Mesendoderm (in vitro differentiated cells): ENCODE measurements around the gene GPR153.

ENCODE experiments used
- DNase-seq: peaks from one replicate; pipeline ENCODE4 v3.0.0; 2013
- H2AK5ac ChIP-seq: 2 replicates; pipeline ENCODE4 v1.6.1; 2013; ENCODE audit warnings: low read length, inconsistent platforms
- H2BK120ac ChIP-seq: 2 replicates; pipeline ENCODE4 v1.6.1; 2013; ENCODE audit warnings: low read depth, mild to moderate bottlenecking, low read length, moderate library complexity, mixed read lengths
- H2BK15ac ChIP-seq: replicated peaks from 2 replicates; pipeline ENCODE4 v1.6.1; 2013; ENCODE audit warnings: low read depth, mild to moderate bottlenecking, moderate library complexity
- H2BK5ac ChIP-seq: 2 replicates; pipeline ENCODE4 v1.6.1; 2013; ENCODE audit warnings: low read length, inconsistent platforms
- H3K18ac ChIP-seq: 2 replicates; pipeline ENCODE4 v1.6.1; 2013; ENCODE audit warnings: mild to moderate bottlenecking, low read length, mixed read lengths
- H3K23ac ChIP-seq: one replicate; pipeline ENCODE4 v1.6.1; 2013; ENCODE audit warnings: low read length
- H3K27ac ChIP-seq: 2 replicates; pipeline ENCODE4 v1.5.1; 2013; ENCODE audit warnings: low read depth, mild to moderate bottlenecking, inconsistent platforms, low read length, moderate library complexity
- H3K27me3 ChIP-seq: 2 replicates; pipeline ENCODE4 v1.6.1; 2013; ENCODE audit warnings: low read length, control low read depth, mild to moderate bottlenecking, inconsistent platforms; ENCODE audit not compliant: insufficient read depth, poor library complexity
- H3K36me3 ChIP-seq: 2 replicates; pipeline ENCODE4 v1.6.1; 2013; ENCODE audit warnings: low read length, inconsistent platforms; ENCODE audit not compliant: control insufficient read depth, insufficient read depth
- H3K4ac ChIP-seq: one replicate; pipeline ENCODE4 v1.6.1; 2013; ENCODE audit warnings: low read depth, mild to moderate bottlenecking, low read length, moderate library complexity
- H3K4me1 ChIP-seq: 2 replicates; pipeline ENCODE4 v1.6.1; 2013; ENCODE audit warnings: low read depth, low read length, inconsistent platforms; ENCODE audit not compliant: control insufficient read depth
- H3K4me2 ChIP-seq: 2 replicates; pipeline ENCODE4 v1.6.1; 2013; ENCODE audit warnings: low read length
- H3K4me3 ChIP-seq: 2 replicates; pipeline ENCODE4 v1.5.1; 2013; ENCODE audit warnings: mild to moderate bottlenecking, low read length
- H3K56ac ChIP-seq: one replicate; pipeline ENCODE4 v1.6.1; 2013; ENCODE audit warnings: low read length
- H3K79me1 ChIP-seq: 2 replicates; pipeline ENCODE4 v1.6.1; 2013; ENCODE audit warnings: low read length, inconsistent platforms
- H3K79me2 ChIP-seq: 2 replicates; pipeline ENCODE4 v1.6.1; 2013; ENCODE audit warnings: mild to moderate bottlenecking, low read length; ENCODE audit not compliant: control insufficient read depth, insufficient read depth
- H3K9ac ChIP-seq: 2 replicates; pipeline ENCODE4 v1.6.1; 2013; ENCODE audit warnings: low read length, inconsistent platforms
- H4K5ac ChIP-seq: one replicate; pipeline ENCODE4 v1.6.1; 2013; ENCODE audit warnings: low read length
- H4K8ac ChIP-seq: one replicate; pipeline ENCODE4 v1.6.1; 2013; ENCODE audit warnings: low read depth, mild to moderate bottlenecking, control low read depth, low read length, moderate library complexity
- WGBS: extraction: QIAGEN DNeasy Blood & Tissue Kit; methylation state at CpG from one replicate; pipeline ENCODE4 v1.1.7; 2013; ENCODE audit warnings: low lambda C conversion rate, missing lambda C conversion rate; ENCODE audit not compliant: insufficient coverage; ENCODE audit errors: extremely low coverage; 5-methylcytosine and 5-hydroxymethylcytosine counted together

GPR153 gene

DNA sequence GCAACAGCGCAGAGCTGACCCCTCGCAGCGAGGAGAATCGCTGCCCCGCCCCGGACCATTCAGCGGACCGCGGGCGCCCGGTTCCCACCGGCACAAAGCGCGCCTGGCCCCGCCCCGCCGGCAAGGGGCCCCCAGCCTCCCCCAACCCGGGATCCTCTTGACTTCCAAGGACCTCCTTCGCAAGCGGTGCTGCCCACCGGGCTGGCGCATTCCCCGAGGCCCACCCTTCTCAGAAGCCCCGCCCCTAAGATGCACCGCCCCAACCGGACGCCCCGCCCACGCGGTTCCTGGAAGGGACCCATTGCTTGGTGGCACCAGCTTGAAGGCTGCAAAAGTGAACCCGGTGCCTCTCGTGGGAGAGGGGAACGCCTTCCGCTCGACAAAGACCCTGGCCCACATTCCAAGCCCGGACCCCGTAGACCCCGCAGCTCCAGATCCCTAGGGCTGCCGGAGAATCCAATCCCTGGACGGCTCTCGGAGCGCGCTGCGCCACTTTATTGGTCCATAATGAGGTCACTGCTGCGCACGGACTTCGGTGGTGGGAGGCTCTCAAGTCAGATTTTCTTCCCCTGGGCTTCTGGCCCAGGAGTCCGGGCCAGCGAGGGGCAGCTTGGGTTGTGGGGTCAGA, 14.9 kb downstream of the GPR153 start:
- Histone ChIP-seq H3K4me2 (no peak overlapping the region), H3K79me1 (no peaks in the 10 kb centered on the region), H4K8ac (no peak overlapping the region), H3K36me3 (no peaks in the 10 kb centered on the region), H3K23ac (no peak overlapping the region), H3K56ac (no peak overlapping the region), H3K4me1 (no peaks in the 10 kb centered on the region), H3K27ac (no peak overlapping the region), H2BK15ac (no peak overlapping the region), H4K5ac (no peak overlapping the region), H2BK5ac (no peak overlapping the region), H3K79me2 (no peaks in the 10 kb centered on the region), H3K9ac (no peak overlapping the region), H3K4ac (no peak overlapping the region), H3K4me3 (no peak overlapping the region), H3K27me3 (peaks cover 54% of the 10 kb centered on the region), H3K18ac (no peak overlapping the region), H2AK5ac (no peak overlapping the region), H2BK120ac (no peak overlapping the region)
- DNase-seq = peak; percentile 68
- WGBS = no CpG with 5 or more reads among the region's 49 CpGs

DNA sequence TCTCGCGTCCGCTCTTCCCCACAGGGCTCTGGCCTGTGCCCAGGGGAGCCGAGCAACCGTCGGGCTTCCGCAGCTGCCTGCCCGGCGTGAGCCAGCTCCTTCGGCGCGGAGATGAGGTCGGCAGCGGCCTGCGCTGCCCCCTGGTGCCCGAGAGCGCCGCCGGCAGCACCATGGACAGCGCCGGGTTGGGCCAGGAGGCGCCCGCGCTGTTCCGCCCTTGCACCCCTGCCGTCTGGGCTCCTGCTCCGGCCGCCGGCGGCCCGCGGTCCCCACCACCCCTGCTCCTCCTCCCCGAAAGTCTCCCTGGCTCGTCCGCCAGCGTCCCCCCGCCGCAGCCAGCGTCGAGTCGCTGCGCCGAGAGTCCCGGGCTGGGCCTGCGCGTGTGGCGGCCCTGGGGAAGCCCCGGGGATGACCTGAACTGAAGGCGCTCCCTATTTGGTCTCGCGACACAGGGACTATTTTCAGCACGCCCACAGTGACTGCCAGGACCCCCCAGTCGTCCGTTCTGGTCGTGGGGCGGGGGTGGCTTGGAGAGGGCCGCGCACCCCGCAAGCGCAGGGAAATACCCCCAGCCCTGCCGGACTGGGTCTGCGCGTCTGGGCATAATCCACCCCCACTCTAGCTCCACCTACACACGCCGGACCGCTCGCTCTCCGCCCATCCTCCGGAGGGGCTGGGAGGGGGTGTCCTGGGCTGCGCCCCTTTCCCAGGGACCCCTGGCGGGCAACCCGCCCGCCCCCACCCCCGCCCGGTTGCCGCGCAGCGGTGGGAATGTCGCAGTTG, 15.6 kb downstream of the GPR153 start:
- H3K4me2 ChIP-seq = peak overlapping the region; percentile 21
- no peaks in the 10 kb centered on the region for H3K79me1 ChIP-seq
- H2BK120ac ChIP-seq = no peak overlapping the region
- H3K79me2 ChIP-seq = no peaks in the 10 kb centered on the region
- H3K56ac ChIP-seq = no peak overlapping the region
- H4K5ac ChIP-seq = no peak overlapping the region
- no peak overlapping the region for H4K8ac ChIP-seq
- no peak overlapping the region for H3K4me3 ChIP-seq
- H3K36me3 ChIP-seq = no peaks in the 10 kb centered on the region
- H2BK15ac ChIP-seq = no peak overlapping the region
- H3K18ac ChIP-seq = no peak overlapping the region
- no peak overlapping the region for H2BK5ac ChIP-seq
- no peak overlapping the region for H2AK5ac ChIP-seq
- H3K27me3 ChIP-seq = peaks cover 54% of the 10 kb centered on the region
- WGBS = no CpG with 5 or more reads among the region's 79 CpGs
- H3K4me1 ChIP-seq = no peaks in the 10 kb centered on the region
- H3K27ac ChIP-seq = no peak overlapping the region
- no peak overlapping the region for H3K9ac ChIP-seq
- H3K23ac ChIP-seq = no peak overlapping the region
- H3K4ac ChIP-seq = no peak overlapping the region
- DNase-seq = peak; percentile 93

DNA sequence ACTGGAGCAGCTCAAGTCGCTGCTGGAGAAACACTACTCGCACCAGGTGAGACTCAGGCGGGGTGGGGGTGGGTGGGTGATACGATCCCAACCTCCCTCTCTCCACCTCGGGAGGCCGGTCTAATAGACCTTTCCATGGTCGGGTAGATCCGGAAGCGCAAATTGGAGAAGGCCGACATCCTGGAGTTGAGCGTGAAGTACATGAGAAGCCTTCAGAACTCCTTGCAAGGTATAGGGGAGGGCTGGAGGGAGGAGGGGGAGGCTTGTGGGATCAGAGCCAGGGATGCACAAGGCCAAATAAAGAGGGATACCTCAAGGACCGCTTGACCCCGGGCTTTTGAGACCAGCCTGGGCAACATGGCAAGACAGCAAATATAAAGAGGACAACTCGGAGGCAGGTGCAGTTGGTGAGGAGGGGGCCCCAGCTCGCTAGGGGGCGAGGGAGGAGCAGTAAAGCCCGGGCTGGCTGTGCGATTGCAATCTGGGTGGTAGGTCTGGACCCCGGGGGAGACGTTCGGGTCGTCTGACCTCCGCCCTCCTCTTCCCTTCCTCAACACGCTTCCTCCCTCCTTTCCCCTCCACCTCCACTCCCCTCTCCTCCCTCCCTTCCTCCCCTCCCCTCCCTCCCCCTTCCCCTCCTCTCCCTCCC, 16.4 kb downstream of the GPR153 start:
- Histone ChIP-seq H3K18ac (no peak overlapping the region), H3K4me1 (no peaks in the 10 kb centered on the region), H4K5ac (no peak overlapping the region), H3K4ac (no peak overlapping the region), H2BK120ac (no peak overlapping the region), H2BK5ac (no peak overlapping the region), H3K79me1 (no peaks in the 10 kb centered on the region), H3K27ac (no peak overlapping the region), H3K36me3 (no peaks in the 10 kb centered on the region), H3K79me2 (no peaks in the 10 kb centered on the region), H3K4me3 (no peak overlapping the region), H2BK15ac (no peak overlapping the region), H3K4me2 (no peak overlapping the region), H3K56ac (no peak overlapping the region), H3K23ac (no peak overlapping the region), H3K27me3 (peaks cover 47% of the 10 kb centered on the region), H3K9ac (no peak overlapping the region), H2AK5ac (no peak overlapping the region), H4K8ac (no peak overlapping the region)
- DNase-seq = no peak
- no CpG with 5 or more reads among the region's 24 CpGs for WGBS

GRCh38 chr1:6243993-6244392, 16.9 kb downstream of the GPR153 start, which contains the start of gene HES3:
Gene HES3 (plus strand): TSS chr1:6244179. CDS start chr1:6244366, 187 bp downstream.
- no peak within 1 kb of the TSS for H2AK5ac ChIP-seq
- no peak within 1 kb of the TSS for H3K56ac ChIP-seq
- H3K23ac ChIP-seq = no peak within 1 kb of the TSS
- no peak within 1 kb of the TSS for H3K9ac ChIP-seq
- H2BK120ac ChIP-seq = no peak within 1 kb of the TSS
- H3K18ac ChIP-seq = no peak within 1 kb of the TSS
- no peaks in the 10 kb centered on the region for H3K36me3 ChIP-seq
- no peak within 1 kb of the TSS for H4K5ac ChIP-seq
- H4K8ac ChIP-seq = no peak within 1 kb of the TSS
- peaks cover 43% of the 10 kb centered on the region for H3K27me3 ChIP-seq
- no peaks in the 10 kb centered on the region for H3K4me1 ChIP-seq
- no CpG with 5 or more reads among the region's 16 CpGs for WGBS
- H3K4ac ChIP-seq = no peak within 1 kb of the TSS
- no peak within 1 kb of the TSS for H2BK5ac ChIP-seq
- no peak within 1 kb of the TSS for H3K4me2 ChIP-seq
- no peak within 1 kb of the TSS for H3K4me3 ChIP-seq
- no peak within 1 kb of the TSS for H2BK15ac ChIP-seq
- H3K27ac ChIP-seq = no peak within 1 kb of the TSS
- no peaks in the 10 kb centered on the region for H3K79me1 ChIP-seq
- no peak for DNase-seq
- no peaks in the 10 kb centered on the region for H3K79me2 ChIP-seq

DNA sequence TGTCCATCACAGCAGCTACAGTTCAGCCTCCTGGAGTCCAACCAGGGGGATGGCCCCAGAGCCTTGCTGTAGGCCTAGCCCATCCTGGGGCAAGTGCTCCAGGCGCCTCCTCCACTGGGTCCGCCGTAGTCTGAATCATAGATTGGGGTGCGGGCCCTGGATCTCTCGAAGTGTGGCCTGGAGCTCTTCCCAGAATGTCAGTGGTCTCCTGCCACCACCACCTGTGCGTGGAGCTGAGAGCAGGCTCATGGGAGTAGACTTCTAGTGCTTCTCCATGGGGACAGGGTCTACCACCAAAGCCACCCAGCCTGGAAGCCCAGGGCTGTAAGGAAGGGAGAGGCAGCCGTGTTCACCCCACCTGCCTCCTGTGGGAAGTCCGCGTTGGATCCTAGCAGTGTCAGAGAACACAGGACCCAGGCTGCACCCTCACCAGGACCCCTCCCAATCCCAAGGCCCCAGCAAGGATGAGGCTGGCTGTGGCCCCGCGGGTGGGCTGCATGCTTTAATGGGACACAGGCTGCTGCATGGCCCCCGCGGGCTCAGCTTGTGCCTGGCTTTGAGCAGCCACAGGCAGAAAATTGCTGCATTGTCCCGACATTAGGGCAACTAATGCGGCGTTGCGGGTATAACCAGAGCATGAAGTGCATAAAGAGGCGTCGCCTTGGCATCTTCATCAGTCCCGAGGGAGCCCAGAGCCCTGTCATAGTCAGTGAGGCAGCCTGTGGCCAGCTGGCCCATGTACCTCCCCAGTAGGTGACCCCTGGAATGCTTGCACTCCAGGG, 17.7 kb downstream of the GPR153 start:
- DNase-seq = no peak
- Histone ChIP-seq H2BK15ac (no peak overlapping the region), H3K4me1 (no peaks in the 10 kb centered on the region), H4K5ac (no peak overlapping the region), H3K79me2 (no peaks in the 10 kb centered on the region), H3K4ac (no peak overlapping the region), H3K27ac (no peak overlapping the region), H3K79me1 (no peaks in the 10 kb centered on the region), H3K23ac (no peak overlapping the region), H3K9ac (no peak overlapping the region), H3K56ac (no peak overlapping the region), H3K27me3 (peaks cover 40% of the 10 kb centered on the region), H3K4me3 (no peak overlapping the region), H2AK5ac (no peak overlapping the region), H4K8ac (no peak overlapping the region), H2BK120ac (no peak overlapping the region), H3K36me3 (no peaks in the 10 kb centered on the region), H3K18ac (no peak overlapping the region), H3K4me2 (no peak overlapping the region), H2BK5ac (no peak overlapping the region)
- whole genome bisulfite sequencing = no CpG with 5 or more reads among the region's 20 CpGs
